ENCODE measurements around the gene ADRM1. TPM values are rescaled to one million over a fixed set of nuclear protein-coding genes. Genes with fewer than 3 reads are reported as not detected.

Gene ADRM1
- total RNA-seq, 1 experiment from 2014 or later = 263 TPM

DNA sequence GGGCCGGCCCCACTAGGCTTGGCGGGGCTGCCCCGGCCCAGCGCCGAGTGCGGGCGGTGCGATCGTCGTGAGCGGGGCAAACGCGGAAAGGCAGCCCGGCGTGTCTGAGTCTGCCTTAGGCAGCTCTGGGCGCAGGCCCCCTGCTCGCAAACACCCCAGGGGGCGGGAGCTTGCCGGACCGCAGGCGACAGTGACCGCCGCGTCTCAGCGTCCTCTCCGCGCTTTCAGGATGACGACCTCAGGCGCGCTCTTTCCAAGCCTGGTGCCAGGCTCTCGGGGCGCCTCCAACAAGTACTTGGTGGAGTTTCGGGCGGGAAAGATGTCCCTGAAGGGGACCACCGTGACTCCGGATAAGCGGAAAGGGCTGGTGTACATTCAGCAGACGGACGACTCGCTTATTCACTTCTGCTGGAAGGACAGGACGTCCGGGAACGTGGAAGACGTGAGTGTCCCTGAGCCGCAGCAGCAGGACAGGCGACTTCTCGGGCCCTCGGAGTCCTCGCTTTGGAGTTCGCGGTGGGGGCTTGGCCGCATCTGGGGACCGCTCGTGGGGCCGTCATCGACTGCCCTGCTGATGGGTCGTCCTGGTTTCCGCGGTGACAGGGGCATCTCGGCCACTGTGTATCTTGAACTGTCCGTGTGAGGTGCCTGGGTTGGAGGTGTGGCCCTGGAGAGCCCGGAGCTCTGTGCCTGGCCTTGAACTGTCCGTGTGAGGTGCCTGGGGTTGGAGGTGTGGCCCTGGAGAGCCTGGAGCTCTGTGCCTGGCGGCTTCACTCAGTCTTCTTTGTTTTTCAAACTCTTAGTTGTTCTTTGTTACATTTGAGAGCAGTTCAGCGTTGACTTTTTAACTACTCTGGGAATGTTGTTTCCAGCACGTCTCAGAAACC, 786 bp downstream of the ADRM1 start:
- no peak for TF ChIP-seq CTCF (IDR thresholded peaks at IDR 0.05; ENCODE audit: insufficient read depth in 1 of 2, low read depth in 1 of 2, low read length in 1 of 2, severe bottlenecking in 1 of 2, unreplicated experiment in 1 of 2)
- ChIA-PET CTCF (interaction anchor here (0.7 to 1.6 kb wide), 4 partner anchors 65 to 101 kb away, joined by 3 to 14 read pairs (median 3); no protein-coding TSS in a partner anchor), POLR2A (interaction anchor here (0.9 to 1.4 kb wide), 3 partner anchors 63 to 79 kb away, joined by 3 to 5 read pairs (median 4); no protein-coding TSS in a partner anchor)
- peaks cover 99% of the 10 kb centered on the region for H3K36me3 Mint-ChIP-seq (ENCODE audit: insufficient read depth, unreplicated experiment)
- DNase-seq = peak; percentile 63 to 76
- H3K27me3 Mint-ChIP-seq (ENCODE audit: insufficient read depth, unreplicated experiment) = no peaks in the 10 kb centered on the region
- peak overlapping the region; percentile 98 for H3K4me3 ChIP-seq (ENCODE audit: low read depth, low read length)
- no peaks in the 10 kb centered on the region for H3K9me3 ChIP-seq
- H3K27ac Mint-ChIP-seq (ENCODE audit: unreplicated experiment) = peak overlapping the region; percentile 97
- no peaks in the 10 kb centered on the region for H3K9me3 Mint-ChIP-seq (ENCODE audit: unreplicated experiment)
- intact Hi-C loops (cut with micrococcal nuclease; ENCODE audit: unreplicated experiment) = loop anchor here (2.0 to 10.0 kb wide), 4 partner anchors 17 to 1339 kb away; partner anchors contain the start of gene MRGBP
- peaks cover 20% of the 10 kb centered on the region for H3K4me1 ChIP-seq
- no peaks in the 10 kb centered on the region for H3K27me3 ChIP-seq (replicated peaks; ENCODE audit: control insufficient read depth, insufficient read depth, low read length)
- BruUV-seq (replicated peaks) = no TSS peak
- peaks cover 30% of the 10 kb centered on the region for H3K4me1 Mint-ChIP-seq (ENCODE audit: low read depth, unreplicated experiment)
- peak overlapping the region; percentile 89 for H3K4me3 Mint-ChIP-seq (ENCODE audit: unreplicated experiment)
- peaks cover 29% of the 10 kb centered on the region for H3K36me3 ChIP-seq (ENCODE audit: control insufficient read depth, insufficient read depth, low read length)

DNA sequence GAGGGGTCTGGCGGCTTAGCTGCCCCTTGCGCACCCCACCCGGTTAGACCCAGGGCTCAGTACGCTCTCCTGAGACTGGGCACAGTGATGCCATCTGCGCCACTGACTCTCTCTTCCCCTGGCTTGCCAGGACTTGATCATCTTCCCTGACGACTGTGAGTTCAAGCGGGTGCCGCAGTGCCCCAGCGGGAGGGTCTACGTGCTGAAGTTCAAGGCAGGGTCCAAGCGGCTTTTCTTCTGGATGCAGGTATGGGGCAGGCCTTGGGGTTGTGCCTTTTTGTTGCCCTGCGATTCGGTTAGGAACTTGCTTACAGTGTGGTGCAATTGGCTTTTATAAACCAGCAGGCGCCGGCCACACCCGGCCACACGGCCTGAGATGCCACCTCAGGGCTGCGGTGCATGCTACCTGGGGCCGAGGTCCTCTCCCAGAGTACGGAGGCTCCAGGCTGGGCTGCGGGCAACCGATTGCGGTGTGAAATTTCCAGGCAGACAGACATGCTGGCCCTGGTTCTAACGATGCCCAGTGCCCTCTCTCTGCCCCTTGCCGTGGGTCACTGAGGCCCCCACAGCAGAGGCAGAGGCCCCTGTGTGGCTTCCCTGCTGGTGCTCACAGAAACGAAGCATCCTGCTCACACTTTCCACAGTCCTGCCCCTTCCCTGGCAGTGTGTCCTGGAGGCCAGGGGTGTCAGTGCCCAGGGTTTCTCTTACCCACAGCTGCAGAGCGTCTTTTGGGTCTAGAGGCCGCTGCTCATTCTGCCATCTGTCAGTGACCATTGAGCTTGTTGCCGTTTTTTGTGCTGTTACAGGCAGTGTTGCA, 1.7 kb downstream of the ADRM1 start:
- Histone ChIP-seq H3K4me1 (peaks cover 20% of the 10 kb centered on the region), H3K4me3 (ENCODE audit: low read depth, low read length) (peak overlapping the region; percentile 98), H3K27me3 (replicated peaks; ENCODE audit: control insufficient read depth, insufficient read depth, low read length) (no peaks in the 10 kb centered on the region), H3K36me3 (ENCODE audit: control insufficient read depth, insufficient read depth, low read length) (peaks cover 29% of the 10 kb centered on the region), H3K9me3 (no peaks in the 10 kb centered on the region)
- POLR2A ChIA-PET = interaction anchor here (0.7 to 1.4 kb wide), 3 partner anchors 57 to 78 kb away, joined by 4 to 5 read pairs (median 4); no protein-coding TSS in a partner anchor
- H3K36me3 Mint-ChIP-seq (ENCODE audit: insufficient read depth, unreplicated experiment) = peaks cover 99% of the 10 kb centered on the region
- no peaks in the 10 kb centered on the region for H3K9me3 Mint-ChIP-seq (ENCODE audit: unreplicated experiment)
- H3K27ac Mint-ChIP-seq (ENCODE audit: unreplicated experiment) = peak overlapping the region; percentile 97
- BruUV-seq (replicated peaks) = no TSS peak
- no peaks in the 10 kb centered on the region for H3K27me3 Mint-ChIP-seq (ENCODE audit: insufficient read depth, unreplicated experiment)
- no peak for TF ChIP-seq CTCF (IDR thresholded peaks at IDR 0.05; ENCODE audit: insufficient read depth in 1 of 2, low read depth in 1 of 2, low read length in 1 of 2, severe bottlenecking in 1 of 2, unreplicated experiment in 1 of 2)
- H3K4me3 Mint-ChIP-seq (ENCODE audit: unreplicated experiment) = peak overlapping the region; percentile 89
- peaks cover 30% of the 10 kb centered on the region for H3K4me1 Mint-ChIP-seq (ENCODE audit: low read depth, unreplicated experiment)
- intact Hi-C loops (cut with micrococcal nuclease; ENCODE audit: unreplicated experiment) = loop anchor here (5.0 to 10.0 kb wide), 2 partner anchors 313 to 490 kb away; partner anchors contain the start of gene MRGBP
- DNase-seq = no peak
- CTCF ChIA-PET = interaction anchor here (0.9 to 1.6 kb wide), 2 partner anchors 78 kb away, joined by 4 to 14 read pairs; no protein-coding TSS in a partner anchor
